MM.1S (cell line): ENCODE measurements around the gene ACTN1.
"Not testable (repeated sequence)": the region's sequence is repeated elsewhere in the genome, so short reads cannot be mapped to it uniquely, and the experiment has no call there.

Source experiments
- DNase-seq: peaks from one replicate; pipeline ENCODE4 v3.0.0-alpha.2; 2015
- H2AFZ ChIP-seq: fragments of 300-600 bp; sonication (generic); 2 replicates; pipeline ENCODE4 v1.6.0; 2016; ENCODE audit warnings: antibody characterized with exemption, low read length
- H3F3A ChIP-seq: fragments of 300-600 bp; sonication (generic); 2 replicates; pipeline ENCODE4 v1.6.1; 2016; ENCODE audit warnings: mild to moderate bottlenecking, antibody characterized with exemption, low read length, moderate library complexity, mixed read lengths; ENCODE audit not compliant: insufficient read depth
- H3K27ac ChIP-seq: fragments of 300-600 bp; sonication (generic); 2 replicates; pipeline ENCODE4 v1.5.1; 2016; ENCODE audit warnings: mild to moderate bottlenecking, low read length
- H3K27me3 ChIP-seq: fragments of 300-600 bp; sonication (generic); replicated peaks from 2 replicates; pipeline ENCODE4 v1.6.0; 2016; ENCODE audit warnings: low read length; ENCODE audit not compliant: insufficient read depth
- H3K36me3 ChIP-seq: fragments of 300-600 bp; sonication (generic); replicated peaks from 2 replicates; pipeline ENCODE4 v1.6.1; 2016; ENCODE audit warnings: mild to moderate bottlenecking, low read length, mixed read lengths; ENCODE audit not compliant: insufficient read depth
- H3K4me1 ChIP-seq: fragments of 300-600 bp; sonication (generic); 2 replicates; pipeline ENCODE4 v1.6.1; 2016; ENCODE audit warnings: low read length, mixed read lengths
- H3K4me2 ChIP-seq: fragments of 300-600 bp; sonication (generic); 2 replicates; pipeline ENCODE4 v1.6.0; 2016; ENCODE audit warnings: low read depth, low read length
- H3K4me3 ChIP-seq: fragments of 300-600 bp; sonication (generic); 2 replicates; pipeline ENCODE4 v1.5.1; 2016; ENCODE audit warnings: low read length, mixed read lengths
- H3K79me2 ChIP-seq: fragments of 300-600 bp; sonication (generic); 2 replicates; pipeline ENCODE4 v1.6.1; 2016; ENCODE audit warnings: mixed run types, low read length, mixed read lengths
- H3K9ac ChIP-seq: fragments of 300-600 bp; sonication (generic); 2 replicates; pipeline ENCODE4 v1.6.1; 2016; ENCODE audit warnings: low read length, mixed read lengths
- H3K9me2 ChIP-seq: fragments of 300-600 bp; sonication (generic); replicated peaks from 2 replicates; pipeline ENCODE4 v1.6.1; 2016; ENCODE audit warnings: mild to moderate bottlenecking, low read length, mixed read lengths; ENCODE audit not compliant: insufficient read depth
- H3K9me3 ChIP-seq: fragments of 300-600 bp; sonication (generic); replicated peaks from 2 replicates; pipeline ENCODE4 v1.6.1; 2016; ENCODE audit warnings: mild to moderate bottlenecking, low read length, mixed read lengths; ENCODE audit not compliant: insufficient read depth
- H4K20me1 ChIP-seq: fragments of 300-600 bp; sonication (generic); 2 replicates; pipeline ENCODE4 v1.6.1; 2016; ENCODE audit warnings: mild to moderate bottlenecking, low read length, moderate library complexity, mixed read lengths; ENCODE audit not compliant: insufficient read depth
- CTCF ChIP-seq: fragments of 300-600 bp; sonication (generic); IDR thresholded peaks from 2 replicates; pipeline ENCODE4 v1.5.1; 2016; ENCODE audit warnings: antibody characterized with exemption, low read length, mixed read lengths
- EZH2 ChIP-seq: fragments of 300-600 bp; sonication (generic); optimal IDR thresholded peaks from 2 replicates; pipeline ENCODE3; 2017; ENCODE audit warnings: low read depth, mild to moderate bottlenecking, antibody characterized with exemption, low read length, mixed read lengths
- EZH2phosphoT487 ChIP-seq: fragments of 300-600 bp; sonication (generic); IDR thresholded peaks from 2 replicates; pipeline ENCODE4 v1.6.1; 2018; ENCODE audit warnings: antibody characterized with exemption, low read length

ACTN1 gene

GRCh38 chr14:68979021-68979721 is at the start of gene ACTN1:
Gene ACTN1, minus strand, starts transcription at chr14:68979302. Its CDS starts 246 bp downstream, at chr14:68979056.
- peak within 1 kb of the TSS; percentile 50 for H3K4me3 ChIP-seq
- no peaks in the 10 kb centered on the region for H4K20me1 ChIP-seq
- no peaks in the 10 kb centered on the region for H3K27me3 ChIP-seq
- H2AFZ ChIP-seq, result 0 out of 2 replicates have a peak within 1 kb of the TSS, but pooled peaks have one; percentile 23
- no peaks in the 10 kb centered on the region for H3K4me1 ChIP-seq
- H3K9me2 ChIP-seq, result no peaks in the 10 kb centered on the region
- H3K79me2 ChIP-seq, result no peaks in the 10 kb centered on the region
- no peak within 1 kb of the TSS for H3K27ac ChIP-seq
- H3K9me3 ChIP-seq, result no peaks in the 10 kb centered on the region
- no peak for TF ChIP-seq EZH2phosphoT487
- no peak for TF ChIP-seq EZH2
- no peak for TF ChIP-seq CTCF
- H3K4me2 ChIP-seq, result peak within 1 kb of the TSS; percentile 45; the same call in 1 of the 2 replicates
- DNase-seq, result peak; percentile 41
- H3K36me3 ChIP-seq, result no peaks in the 10 kb centered on the region
- no peak within 1 kb of the TSS for H3K9ac ChIP-seq
- no peaks in the 10 kb centered on the region for H3F3A ChIP-seq

GRCh38 chr14:69027242-69027913 is 48.3 kb upstream of the ACTN1 start:
- no peak for TF ChIP-seq CTCF
- TF ChIP-seq EZH2, result no peak
- no peak for TF ChIP-seq EZH2phosphoT487
- Histone ChIP-seq H2AFZ (no peak overlapping the region), H3K9ac (no peak overlapping the region), H3K27me3 (no peaks in the 10 kb centered on the region), H3K4me3 (no peak overlapping the region), H3K27ac (no peak overlapping the region), H3F3A (no peaks in the 10 kb centered on the region), H3K36me3 (no peaks in the 10 kb centered on the region), H4K20me1 (no peaks in the 10 kb centered on the region), H3K4me1 (no peaks in the 10 kb centered on the region), H3K9me2 (no peaks in the 10 kb centered on the region), H3K4me2 (no peak overlapping the region), H3K79me2 (no peaks in the 10 kb centered on the region), H3K9me3 (no peaks in the 10 kb centered on the region)
- DNase-seq, result no peak

- Histone ChIP-seq H3K79me2 (no peaks in the 10 kb centered on the region), H3K27me3 (no peaks in the 10 kb centered on the region), H4K20me1 (no peaks in the 10 kb centered on the region), H2AFZ (no peak overlapping the region), H3K9ac (no peak overlapping the region), H3K4me1 (no peaks in the 10 kb centered on the region), H3K36me3 (no peaks in the 10 kb centered on the region), H3K4me3 (no peak overlapping the region), H3K9me2 (no peaks in the 10 kb centered on the region), H3F3A (no peaks in the 10 kb centered on the region), H3K9me3 (no peaks in the 10 kb centered on the region), H3K27ac (no peak overlapping the region), H3K4me2 (no peak overlapping the region)
- TF ChIP-seq EZH2 (no peak), EZH2phosphoT487 (no peak), CTCF (no peak)
- DNase-seq, result no peak
These were observed 43.9 kb upstream of the ACTN1 start for GRCh38 chr14:69023035-69023434.

- not testable (repeated sequence) for H3K9me3 ChIP-seq, H3K4me2 ChIP-seq, H3K9ac ChIP-seq, H3K27me3 ChIP-seq, H3K27ac ChIP-seq, H3K36me3 ChIP-seq, H3F3A ChIP-seq, H2AFZ ChIP-seq, DNase-seq, H3K9me2 ChIP-seq, H4K20me1 ChIP-seq, H3K4me3 ChIP-seq, H3K79me2 ChIP-seq, H3K4me1 ChIP-seq
These were observed 43.0 kb upstream of the ACTN1 start for GRCh38 chr14:69022093-69022492.
